H1 (cell line): ENCODE measurements around the gene GRIA3. TPM values are rescaled to one million over a fixed set of nuclear protein-coding genes. Genes with fewer than 3 reads are reported as not detected.

Source experiments
- CTCF ChIP-seq, 3 experiments: IDR thresholded peaks; 1 replicate in 2 of 3; 2 replicates in 1 of 3; pipeline versions ENCODE4 v1.5.1 to v1.6.1; 2011; ENCODE audit warnings: low read length in 3 of 3, mild to moderate bottlenecking in 3 of 3, inconsistent platforms in 2 of 3, low read depth in 1 of 3, moderate library complexity in 1 of 3; ENCODE audit not compliant: insufficient read depth in 1 of 3; ENCODE audit errors: control extremely low read depth in 1 of 3
- MAFK ChIP-seq: IDR thresholded peaks from 2 replicates; pipeline ENCODE4 v1.6.1; 2012; ENCODE audit warnings: low read depth, mild to moderate bottlenecking, improper control_type of control experiment, low read length
- SIX5 ChIP-seq: IDR thresholded peaks from 2 replicates; pipeline ENCODE4 v1.6.1; 2011; ENCODE audit warnings: mild to moderate bottlenecking, low read depth, low read length
- polyA plus RNA-seq, 7 experiments: library from polyadenylated mRNA; depleted of rRNA in 3 of 7; stranded (reverse) in 5 of 7; unstranded in 2 of 7; fragments of >200 nt in 5 of 7; fragments of 200-250 nt in 2 of 7; gene quantifications; 1 replicate in 5 of 7; 2 replicates in 1 of 7; 4 replicates in 1 of 7; pipeline versions ENCODE4 v1.2.1 to v1.2.3, GENCODE V29; 2011 to 2013; ENCODE audit warnings: missing spikeins in 2 of 7, mixed read lengths in 2 of 7
- total RNA-seq: library from RNA; stranded (reverse); fragmentation: NEBNext Ultra II Directional; extraction: Animal tissue kit (Norgen Biotek cat#: 25700); gene quantifications from 2 replicates; pipeline ENCODE4 v1.2.1, GENCODE V29; 2021

GRIA3 gene
- total and polyA plus RNA-seq, 2 of the 8 experiments (the other 6 are each of a cell fraction or from before 2014, with no cell fraction given) = 2.6 to 3.0 TPM

- no peak for TF ChIP-seq MAFK
- TF ChIP-seq CTCF (IDR thresholded peaks at IDR 0.05; ENCODE audit: control extremely low read depth in 1 of 3, insufficient read depth in 1 of 3, low read depth in 1 of 3, low read length in 3 of 3) = no peak
- no peak for TF ChIP-seq SIX5
These were observed 2.7 kb upstream of the GRIA3 start (continued) for GRCh38 chrX:123181233-123181914.
